T-cell (primary cell): ENCODE data around the gene ZNHIT2. TPM values are rescaled to one million over a fixed set of nuclear protein-coding genes. Genes with fewer than 3 reads are reported as not detected.

Source experiments
- ATAC-seq, 4 experiments: fragments of 200-7000 bp in 3 of 4; fragments of 150-1000 bp in 1 of 4; cut with Tn5 transposase; replicated peaks in 1 of 4; 1 replicate in 3 of 4; 2 replicates in 1 of 4; pipeline ENCODE4 v1.10.0; 2021; ENCODE audit warnings: moderate library complexity in 3 of 4, mild to moderate bottlenecking in 2 of 4, moderate number of reproducible peaks in 1 of 4
- CTCF ChIA-PET, 2 donors: fragments of 300-600 bp; sonication (Branson Sonifier 250); formaldehyde crosslinking; loops; one replicate each; lab custom pipeline; 2022; ENCODE audit warnings: antibody characterized with exemption in 2 of 2; lab: Charles Lee
- POLR2A ChIA-PET, 2 donors: fragments of 300-600 bp; sonication (Branson Sonifier 250); formaldehyde crosslinking; loops; one replicate each; lab custom pipeline; 2022; ENCODE audit warnings: antibody characterized with exemption in 2 of 2; lab: Charles Lee
- DNase-seq, 35 experiments: peaks; one replicate each; pipeline versions ENCODE4 v3.0.0 to v3.0.0-alpha.2; 2013 to 2023
- H3K27ac ChIP-seq: one replicate; pipeline ENCODE4 v1.5.1; 2013; ENCODE audit warnings: low read length
- H3K27me3 ChIP-seq, 2 experiments: replicated peaks in 1 of 2; 1 replicate in 1 of 2; 2 replicates in 1 of 2; pipeline versions ENCODE4 v1.6.1 to v1.7.0; 2013; ENCODE audit warnings: low read length in 1 of 2, mixed read lengths in 1 of 2; ENCODE audit not compliant: control insufficient read depth in 2 of 2, insufficient read depth in 2 of 2; ENCODE audit errors: extremely low read depth in 1 of 2
- H3K36me3 ChIP-seq, 2 donors: 1 replicate in 1 of 2; 2 replicates in 1 of 2; pipeline versions ENCODE4 v1.6.1 to v1.7.0; 2013; ENCODE audit warnings: low read length in 1 of 2; ENCODE audit not compliant: control insufficient read depth in 2 of 2, insufficient read depth in 1 of 2; ENCODE audit errors: extremely low read depth in 1 of 2
- H3K4me1 ChIP-seq, 2 experiments: 1 replicate in 1 of 2; 2 replicates in 1 of 2; pipeline versions ENCODE4 v1.6.1 to v1.7.0; 2013; ENCODE audit warnings: low read length in 2 of 2, mixed read lengths in 1 of 2; ENCODE audit not compliant: insufficient read depth in 2 of 2, control insufficient read depth in 1 of 2; ENCODE audit errors: extremely low read depth in 1 of 2
- H3K4me3 ChIP-seq, 2 donors: 1 replicate in 1 of 2; 2 replicates in 1 of 2; pipeline versions ENCODE4 v1.5.1 to v1.7.0; 2013; ENCODE audit warnings: mild to moderate bottlenecking in 2 of 2, low read length in 1 of 2, moderate library complexity in 1 of 2; ENCODE audit not compliant: control insufficient read depth in 1 of 2; ENCODE audit errors: extremely low read depth in 1 of 2
- H3K9me3 ChIP-seq: 2 replicates; pipeline ENCODE4 v1.7.0; 2013
- H3K27ac Mint-ChIP-seq, 2 donors: one replicate each; pipeline ENCODE4 v1.8.0; 2020 to 2021; ENCODE audit warnings: mild to moderate bottlenecking in 2 of 2, mixed read lengths in 2 of 2
- H3K27me3 Mint-ChIP-seq, 2 donors: one replicate each; pipeline ENCODE4 v1.8.0; 2021 to 2022; ENCODE audit warnings: mixed read lengths in 2 of 2
- H3K36me3 Mint-ChIP-seq: one replicate; pipeline ENCODE4 v1.8.0; 2021; ENCODE audit warnings: mixed read lengths
- H3K4me1 Mint-ChIP-seq, 3 donors: one replicate each; pipeline ENCODE4 v1.8.0; 2020 to 2022; ENCODE audit warnings: mixed read lengths in 3 of 3, mild to moderate bottlenecking in 1 of 3
- H3K4me3 Mint-ChIP-seq, 3 donors: one replicate each; pipeline ENCODE4 v1.8.0; 2020 to 2022; ENCODE audit warnings: mild to moderate bottlenecking in 3 of 3, mixed read lengths in 3 of 3, moderate library complexity in 3 of 3
- H3K9me3 Mint-ChIP-seq, 3 donors: one replicate each; pipeline ENCODE4 v1.8.0; 2020 to 2022; ENCODE audit warnings: mixed read lengths in 3 of 3
- WGBS: methylation state at CpG from one replicate; pipeline ENCODE4 v1.1.5; 2013; ENCODE audit warnings: missing lambda C conversion rate; ENCODE audit not compliant: insufficient coverage; 5-methylcytosine and 5-hydroxymethylcytosine counted together
- total RNA-seq, 35 experiments: library from RNA in 6 of 35; stranded (reverse) in 6 of 35; fragments of 120-200 nt in 1 of 35; gene quantifications; one replicate each; pipeline versions ENCODE4 v1.2.1 to v1.2.4 and lab custom pipeline; 2013 to 2026

ZNHIT2 gene
- total RNA-seq, 5 donors from 2014 or later (not counting 1 experiment from before 2014, with no cell fraction given), result 7.0 to 20.4 (median 18.1) TPM

- H3K36me3 ChIP-seq, result peaks cover 12 to 21% of the 10 kb centered on the region in 2 donors
- WGBS, result 73% methylated on average over 9 of the region's 11 CpGs
- peak overlapping the region; percentile 96 for H3K27ac ChIP-seq
- Mint-ChIP-seq H3K27me3 (no peaks in the 10 kb centered on the region), H3K4me1 (peaks cover 40 to 53% (median 41%) of the 10 kb centered on the region in 3 donors), H3K36me3 (peaks cover 9% of the 10 kb centered on the region), H3K27ac (peak overlapping the region; percentile 97 to 100), H3K4me3 (peak overlapping the region; percentile 98 to 99 (median 99)), H3K9me3 (no peaks in the 10 kb centered on the region)
- ATAC-seq (no peak), DNase-seq (no peak)
- CTCF ChIA-PET, result interaction anchor here in 1 of 2 donors (1.3 to 2.0 kb wide), 2 partner anchors 14 to 25 kb away, joined by 9 to 11 read pairs; partner anchors contain the start of genes FAU and MRPL49
- H3K4me1 ChIP-seq, result peaks cover 24 to 40% of the 10 kb centered on the region in 2 experiments
- H3K4me3 ChIP-seq, result peak overlapping the region; percentile 80 to 94
- peaks cover 0 to 1% of the 10 kb centered on the region in 2 experiments for H3K27me3 ChIP-seq
- no peaks in the 10 kb centered on the region for H3K9me3 ChIP-seq
- POLR2A ChIA-PET, result interaction anchor here (0.6 to 2.4 kb wide), 4 partner anchors 14 to 357 kb away, joined by 4 to 12 read pairs (median 4); partner anchors contain the start of genes FAU (in 1 of the 2), MRPL49 (in 1 of the 2) and ZNHIT2 (in 1 of the 2)
Measured at GRCh38 chr11:65135633-65136145, 18.2 kb upstream of the ZNHIT2 start.

GRCh38 chr11:65134952-65135632 is 17.6 kb upstream of the ZNHIT2 start:
- Histone ChIP-seq H3K36me3 (peaks cover 13 to 26% of the 10 kb centered on the region in 2 donors), H3K4me3 (peak overlapping the region; percentile 80 to 94), H3K27ac (peak overlapping the region; percentile 96), H3K9me3 (no peaks in the 10 kb centered on the region), H3K4me1 (peaks cover 24 to 40% of the 10 kb centered on the region in 2 experiments), H3K27me3 (no peaks in the 10 kb centered on the region)
- CTCF ChIA-PET, result interaction anchor here in 1 of 2 donors (1.3 to 2.0 kb wide), 2 partner anchors 13 to 24 kb away, joined by 9 to 11 read pairs; partner anchors contain the start of genes FAU and MRPL49
- peaks cover 40 to 53% (median 41%) of the 10 kb centered on the region in 3 donors for H3K4me1 Mint-ChIP-seq
- H3K36me3 Mint-ChIP-seq, result peaks cover 9% of the 10 kb centered on the region
- POLR2A ChIA-PET, result interaction anchor here (0.6 to 2.4 kb wide), 7 partner anchors 10 to 364 kb away, joined by 3 to 12 read pairs (median 5); partner anchors contain the start of genes ZNHIT2 (in 2 of the 2), FAU (in 1 of the 2), MALAT1 (in 1 of the 2) and MRPL49 (in 1 of the 2)
- peak overlapping the region; percentile 98 to 99 (median 99) for H3K4me3 Mint-ChIP-seq
- peak overlapping the region; percentile 97 to 100 for H3K27ac Mint-ChIP-seq
- ATAC-seq (peak; percentile 87 to 91 (median 89)), DNase-seq (peak in 34 of 35 experiments; percentile 69 to 94 (median 85))
- no peaks in the 10 kb centered on the region for H3K9me3 Mint-ChIP-seq
- H3K27me3 Mint-ChIP-seq, result no peaks in the 10 kb centered on the region
- WGBS, result 0% methylated on average over 13 of the region's 24 CpGs

- H3K27ac Mint-ChIP-seq, result peak within 1 kb of the TSS; percentile 97 to 100
- Histone ChIP-seq H3K27me3 (no peaks in the 10 kb centered on the region), H3K4me1 (peaks cover 24 to 40% of the 10 kb centered on the region in 2 experiments), H3K4me3 (peak within 1 kb of the TSS; percentile 80 to 94), H3K27ac (peak within 1 kb of the TSS; percentile 96), H3K9me3 (no peaks in the 10 kb centered on the region), H3K36me3 (peaks cover 19 to 33% of the 10 kb centered on the region in 2 donors)
- no peaks in the 10 kb centered on the region for H3K9me3 Mint-ChIP-seq
- DNase-seq (peak; percentile 81 to 95 (median 89)), ATAC-seq (peak; percentile 82 to 83 (median 83))
- no peaks in the 10 kb centered on the region for H3K27me3 Mint-ChIP-seq
- H3K4me3 Mint-ChIP-seq, result peak within 1 kb of the TSS; percentile 98 to 99 (median 99)
- peaks cover 9% of the 10 kb centered on the region for H3K36me3 Mint-ChIP-seq
- ChIA-PET POLR2A (interaction anchor here (0.6 to 2.4 kb wide), 5 partner anchors 10 to 364 kb away, joined by 3 to 12 read pairs (median 5); partner anchors contain the start of genes ZNHIT2 (in 2 of the 2), FAU (in 1 of the 2), MALAT1 (in 1 of the 2) and MRPL49 (in 1 of the 2)), CTCF (interaction anchor here in 1 of 2 donors (1.3 to 2.0 kb wide), 2 partner anchors 13 to 24 kb away, joined by 9 to 11 read pairs; partner anchors contain the start of genes FAU and MRPL49)
- WGBS, result under 1% methylated on average over 49 of the region's 60 CpGs
- H3K4me1 Mint-ChIP-seq, result peaks cover 40 to 53% (median 41%) of the 10 kb centered on the region in 3 donors
Measured at GRCh38 chr11:65134240-65134951, 16.9 kb upstream of the ZNHIT2 start, which contains the start of gene SYVN1. Gene SYVN1, minus strand, starts transcription at chr11:65134519. Its CDS starts 918 bp downstream, at chr11:65133601.

- peaks cover 24 to 40% of the 10 kb centered on the region in 2 experiments for H3K4me1 ChIP-seq
Measured at GRCh38 chr11:65133724-65134123, 16.2 kb upstream of the ZNHIT2 start.

GRCh38 chr11:65132988-65133700 is 15.6 kb upstream of the ZNHIT2 start:
- peaks cover 24 to 40% of the 10 kb centered on the region in 2 experiments for H3K4me1 ChIP-seq
- peaks cover 40 to 53% (median 41%) of the 10 kb centered on the region in 3 donors for H3K4me1 Mint-ChIP-seq
- peaks cover 9% of the 10 kb centered on the region for H3K36me3 Mint-ChIP-seq
- peaks cover 22 to 45% of the 10 kb centered on the region in 2 donors for H3K36me3 ChIP-seq
- no peaks in the 10 kb centered on the region for H3K27me3 Mint-ChIP-seq
- peak overlapping the region; percentile 98 to 99 (median 99) for H3K4me3 Mint-ChIP-seq
- peak overlapping the region; percentile 80 to 94 for H3K4me3 ChIP-seq
- no peaks in the 10 kb centered on the region for H3K9me3 ChIP-seq
- H3K27me3 ChIP-seq, result no peaks in the 10 kb centered on the region
- WGBS, result 10% methylated on average over 6 of the region's 18 CpGs
- H3K27ac ChIP-seq, result peak overlapping the region; percentile 96
- CTCF ChIA-PET, result no interaction called here
- peak overlapping the region; percentile 97 to 100 for H3K27ac Mint-ChIP-seq
- no peaks in the 10 kb centered on the region for H3K9me3 Mint-ChIP-seq
- POLR2A ChIA-PET, result interaction anchor here (0.6 to 2.4 kb wide), 3 partner anchors 10 to 16 kb away, joined by 5 to 12 read pairs (median 8); partner anchors contain the start of genes FAU (in 1 of the 2), MRPL49 (in 1 of the 2) and ZNHIT2 (in 1 of the 2)
- peak in 10 of 35 experiments; percentile 25 to 52 (median 40) for DNase-seq
- no peak for ATAC-seq

More at GRCh38 chr11:65133724-65134123, 16.2 kb upstream of the ZNHIT2 start:
- Mint-ChIP-seq H3K27me3 (no peaks in the 10 kb centered on the region), H3K27ac (peak overlapping the region; percentile 97 to 100), H3K9me3 (no peaks in the 10 kb centered on the region), H3K36me3 (peaks cover 9% of the 10 kb centered on the region), H3K4me3 (peak overlapping the region; percentile 98 to 99 (median 99)), H3K4me1 (peaks cover 40 to 53% (median 41%) of the 10 kb centered on the region in 3 donors)
- Histone ChIP-seq H3K9me3 (no peaks in the 10 kb centered on the region), H3K27ac (peak overlapping the region; percentile 96), H3K36me3 (peaks cover 22 to 39% of the 10 kb centered on the region in 2 donors), H3K4me3 (peak overlapping the region; percentile 80 to 94), H3K27me3 (no peaks in the 10 kb centered on the region)
- POLR2A ChIA-PET, result interaction anchor here (0.6 to 2.4 kb wide), 3 partner anchors 11 to 16 kb away, joined by 5 to 12 read pairs (median 8); partner anchors contain the start of genes FAU (in 1 of the 2), MRPL49 (in 1 of the 2) and ZNHIT2 (in 1 of the 2)
- no peak for ATAC-seq
- peak in 2 of 35 experiments; percentile 23 to 25 for DNase-seq
- CTCF ChIA-PET, result no interaction called here
- under 1% methylated on average over 16 of the region's 20 CpGs for WGBS
